ENCODE results near the gene P2RY2. TPM values are rescaled to one million over a fixed set of nuclear protein-coding genes. Genes with fewer than 3 reads are reported as not detected.

P2RY2 gene
- polyA plus RNA-seq, 1 of the 3 experiments (the other 2 are of a cell fraction), result 0.12 TPM

DNA sequence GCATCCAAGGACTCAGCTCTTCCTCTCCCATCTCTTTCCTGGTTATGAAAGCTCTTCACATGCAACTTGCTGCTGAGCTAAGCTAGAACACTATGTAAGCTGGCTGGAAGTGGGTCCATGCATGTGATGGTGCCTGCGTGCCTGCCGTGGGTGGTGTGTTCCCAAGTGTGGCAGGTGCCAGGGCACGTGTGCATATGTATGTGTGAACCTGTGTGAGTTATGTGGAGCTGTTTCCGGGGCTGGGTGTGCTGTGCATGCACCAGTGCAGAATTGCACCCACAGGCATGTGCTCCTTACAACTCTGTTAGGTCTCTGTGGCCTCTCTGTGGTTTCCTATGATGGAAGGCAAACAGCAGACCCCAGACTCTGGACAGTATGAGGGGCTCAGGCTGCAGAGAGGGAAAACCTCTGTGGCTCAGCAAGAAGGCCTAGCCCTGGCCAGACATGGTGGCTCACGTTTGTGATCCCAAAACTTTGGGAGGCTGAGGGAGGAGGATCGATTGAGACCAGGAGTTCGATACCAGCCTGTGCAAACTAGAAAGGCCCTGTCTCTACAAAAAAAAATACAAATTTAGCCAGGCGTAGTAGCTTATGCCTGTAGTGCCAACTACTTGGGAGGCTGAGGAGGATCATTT, 49.9 kb downstream of the P2RY2 start (continued):
- TF ChIP-seq, protein P1, sequence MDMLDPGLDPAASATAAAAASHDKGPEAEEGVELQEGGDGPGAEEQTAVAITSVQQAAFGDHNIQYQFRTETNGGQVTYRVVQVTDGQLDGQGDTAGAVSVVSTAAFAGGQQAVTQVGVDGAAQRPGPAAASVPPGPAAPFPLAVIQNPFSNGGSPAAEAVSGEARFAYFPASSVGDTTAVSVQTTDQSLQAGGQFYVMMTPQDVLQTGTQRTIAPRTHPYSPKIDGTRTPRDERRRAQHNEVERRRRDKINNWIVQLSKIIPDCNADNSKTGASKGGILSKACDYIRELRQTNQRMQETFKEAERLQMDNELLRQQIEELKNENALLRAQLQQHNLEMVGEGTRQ (IDR thresholded peaks at IDR 0.05; ENCODE audit: borderline replicate concordance, low read depth, low read length), result no peak

DNA sequence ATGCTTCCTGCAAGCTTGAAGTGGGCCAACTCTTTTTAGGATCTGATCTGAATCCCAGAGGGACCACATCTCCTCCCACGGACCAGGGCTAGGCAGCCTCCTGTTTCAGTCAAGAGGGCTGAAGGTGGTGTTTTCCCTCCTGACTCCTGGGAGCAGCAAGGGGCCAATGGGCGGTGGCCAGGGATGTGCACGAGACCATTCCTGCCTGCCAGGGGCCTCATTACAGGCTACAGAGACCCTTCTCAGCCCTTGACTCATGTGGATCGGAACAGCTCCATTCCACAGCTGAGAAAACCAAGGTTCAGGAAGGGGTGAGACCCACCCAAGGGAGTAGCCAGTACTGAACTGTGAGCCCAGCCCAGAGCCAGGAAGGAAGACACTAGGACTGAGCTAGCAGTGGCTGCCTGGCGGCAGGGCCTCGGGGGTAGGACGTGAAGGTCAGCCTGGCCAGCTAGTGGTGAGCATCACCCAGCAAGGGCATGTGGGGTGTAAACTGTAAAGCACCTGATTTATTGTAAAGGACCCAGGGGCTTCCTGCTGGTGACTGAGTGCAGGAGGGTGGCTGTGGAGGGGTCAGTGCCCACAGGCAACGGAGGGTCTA, 50.7 kb downstream of the P2RY2 start:
- Histone ChIP-seq H3K9me2 (no peaks in the 10 kb centered on the region), H3F3A (replicated peaks; ENCODE audit: insufficient read depth) (no peaks in the 10 kb centered on the region), H3K27ac (ENCODE audit: low read depth in 2 of 2, low read length in 1 of 2) (no peak overlapping the region; a peak in 1 of 4 replicates), H3K4me2 (no peak overlapping the region), H2AFZ (ENCODE audit: low read depth) (no peak overlapping the region), H3K4me3 (ENCODE audit: low read depth in 2 of 2, low read length in 1 of 2) (no peak overlapping the region), H3K9me3 (no peaks in the 10 kb centered on the region), H3K9ac (no peak overlapping the region), H3K27me3 (ENCODE audit: insufficient read depth) (no peaks in the 10 kb centered on the region), H4K20me1 (ENCODE audit: insufficient read depth) (no peaks in the 10 kb centered on the region), H3K4me1 (ENCODE audit: control insufficient read depth in 1 of 2, insufficient read depth in 2 of 2, low read depth in 1 of 2, low read length in 1 of 2) (peaks cover 3 to 50% of the 10 kb centered on the region in 2 experiments; a peak in 2 of 4 replicates), H3K36me3 (replicated peaks in 1 of 2; ENCODE audit: control insufficient read depth in 1 of 2, insufficient read depth in 2 of 2, low read length in 1 of 2) (no peaks in the 10 kb centered on the region), H3K79me2 (ENCODE audit: insufficient read depth) (no peaks in the 10 kb centered on the region)
- ChIA-PET POLR2A (interaction anchor here (0.7 kb wide), 1 partner anchor 39 kb away, joined by 3 read pairs; the partner anchor contains the start of gene ARHGEF17), CTCF (interaction anchor here (0.8 to 15.0 kb wide), 5 partner anchors 9 to 28 kb away, joined by 3 to 179 read pairs (median 4); no protein-coding TSS in a partner anchor)
- 90% methylated on average over 7 of the region's 8 CpGs for WGBS (ENCODE audit: low lambda C conversion rate)
- TF ChIP-seq RAD21 (IDR thresholded peaks at IDR 0.05; ENCODE audit: low read length) (no peak), RXRA (IDR thresholded peaks at IDR 0.05; ENCODE audit: borderline replicate concordance, low read depth) (no peak), EZH2phosphoT487 (IDR thresholded peaks at IDR 0.05; ENCODE audit: borderline replicate concordance, low read depth) (no peak), CHD2 (IDR thresholded peaks at IDR 0.05; ENCODE audit: low read length, partially characterized antibody) (no peak), POLR2AphosphoS5 (IDR thresholded peaks at IDR 0.05; ENCODE audit: low read depth, low read length) (no peak), RFX5 (IDR thresholded peaks at IDR 0.05; ENCODE audit: low read length) (no peak), NFIC (IDR thresholded peaks at IDR 0.05; ENCODE audit: borderline replicate concordance) (no peak), RCOR1 (IDR thresholded peaks at IDR 0.05; ENCODE audit: low read length) (no peak), TEAD4 (IDR thresholded peaks at IDR 0.05; ENCODE audit: borderline replicate concordance, insufficient read depth) (no peak), MEF2A (IDR thresholded peaks at IDR 0.05; ENCODE audit: borderline replicate concordance, low read depth) (no peak), YY1 (IDR thresholded peaks at IDR 0.05; ENCODE audit: low read depth) (no peak), GABPA (IDR thresholded peaks at IDR 0.05; ENCODE audit: low read depth) (no peak), EP300 (IDR thresholded peaks at IDR 0.05; ENCODE audit: borderline replicate concordance in 1 of 2, low read depth in 1 of 2, low read length in 1 of 2) (no peak)
- TF ChIP-seq, protein P2, sequence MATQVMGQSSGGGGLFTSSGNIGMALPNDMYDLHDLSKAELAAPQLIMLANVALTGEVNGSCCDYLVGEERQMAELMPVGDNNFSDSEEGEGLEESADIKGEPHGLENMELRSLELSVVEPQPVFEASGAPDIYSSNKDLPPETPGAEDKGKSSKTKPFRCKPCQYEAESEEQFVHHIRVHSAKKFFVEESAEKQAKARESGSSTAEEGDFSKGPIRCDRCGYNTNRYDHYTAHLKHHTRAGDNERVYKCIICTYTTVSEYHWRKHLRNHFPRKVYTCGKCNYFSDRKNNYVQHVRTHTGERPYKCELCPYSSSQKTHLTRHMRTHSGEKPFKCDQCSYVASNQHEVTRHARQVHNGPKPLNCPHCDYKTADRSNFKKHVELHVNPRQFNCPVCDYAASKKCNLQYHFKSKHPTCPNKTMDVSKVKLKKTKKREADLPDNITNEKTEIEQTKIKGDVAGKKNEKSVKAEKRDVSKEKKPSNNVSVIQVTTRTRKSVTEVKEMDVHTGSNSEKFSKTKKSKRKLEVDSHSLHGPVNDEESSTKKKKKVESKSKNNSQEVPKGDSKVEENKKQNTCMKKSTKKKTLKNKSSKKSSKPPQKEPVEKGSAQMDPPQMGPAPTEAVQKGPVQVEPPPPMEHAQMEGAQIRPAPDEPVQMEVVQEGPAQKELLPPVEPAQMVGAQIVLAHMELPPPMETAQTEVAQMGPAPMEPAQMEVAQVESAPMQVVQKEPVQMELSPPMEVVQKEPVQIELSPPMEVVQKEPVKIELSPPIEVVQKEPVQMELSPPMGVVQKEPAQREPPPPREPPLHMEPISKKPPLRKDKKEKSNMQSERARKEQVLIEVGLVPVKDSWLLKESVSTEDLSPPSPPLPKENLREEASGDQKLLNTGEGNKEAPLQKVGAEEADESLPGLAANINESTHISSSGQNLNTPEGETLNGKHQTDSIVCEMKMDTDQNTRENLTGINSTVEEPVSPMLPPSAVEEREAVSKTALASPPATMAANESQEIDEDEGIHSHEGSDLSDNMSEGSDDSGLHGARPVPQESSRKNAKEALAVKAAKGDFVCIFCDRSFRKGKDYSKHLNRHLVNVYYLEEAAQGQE (IDR thresholded peaks at IDR 0.05; ENCODE audit: low read depth, low read length), result no peak
- TF ChIP-seq, protein P3, sequence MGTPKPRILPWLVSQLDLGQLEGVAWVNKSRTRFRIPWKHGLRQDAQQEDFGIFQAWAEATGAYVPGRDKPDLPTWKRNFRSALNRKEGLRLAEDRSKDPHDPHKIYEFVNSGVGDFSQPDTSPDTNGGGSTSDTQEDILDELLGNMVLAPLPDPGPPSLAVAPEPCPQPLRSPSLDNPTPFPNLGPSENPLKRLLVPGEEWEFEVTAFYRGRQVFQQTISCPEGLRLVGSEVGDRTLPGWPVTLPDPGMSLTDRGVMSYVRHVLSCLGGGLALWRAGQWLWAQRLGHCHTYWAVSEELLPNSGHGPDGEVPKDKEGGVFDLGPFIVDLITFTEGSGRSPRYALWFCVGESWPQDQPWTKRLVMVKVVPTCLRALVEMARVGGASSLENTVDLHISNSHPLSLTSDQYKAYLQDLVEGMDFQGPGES (IDR thresholded peaks at IDR 0.05; ENCODE audit: low read depth, low read length), result no peak
- TF ChIP-seq, protein P4, sequence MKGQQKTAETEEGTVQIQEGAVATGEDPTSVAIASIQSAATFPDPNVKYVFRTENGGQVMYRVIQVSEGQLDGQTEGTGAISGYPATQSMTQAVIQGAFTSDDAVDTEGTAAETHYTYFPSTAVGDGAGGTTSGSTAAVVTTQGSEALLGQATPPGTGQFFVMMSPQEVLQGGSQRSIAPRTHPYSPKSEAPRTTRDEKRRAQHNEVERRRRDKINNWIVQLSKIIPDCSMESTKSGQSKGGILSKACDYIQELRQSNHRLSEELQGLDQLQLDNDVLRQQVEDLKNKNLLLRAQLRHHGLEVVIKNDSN (IDR thresholded peaks at IDR 0.05; ENCODE audit: borderline replicate concordance, low read depth), result no peak
- TF ChIP-seq, protein P5, sequence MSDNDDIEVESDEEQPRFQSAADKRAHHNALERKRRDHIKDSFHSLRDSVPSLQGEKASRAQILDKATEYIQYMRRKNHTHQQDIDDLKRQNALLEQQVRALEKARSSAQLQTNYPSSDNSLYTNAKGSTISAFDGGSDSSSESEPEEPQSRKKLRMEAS (IDR thresholded peaks at IDR 0.05; ENCODE audit: low read depth), result no peak
- TF ChIP-seq, protein P6, sequence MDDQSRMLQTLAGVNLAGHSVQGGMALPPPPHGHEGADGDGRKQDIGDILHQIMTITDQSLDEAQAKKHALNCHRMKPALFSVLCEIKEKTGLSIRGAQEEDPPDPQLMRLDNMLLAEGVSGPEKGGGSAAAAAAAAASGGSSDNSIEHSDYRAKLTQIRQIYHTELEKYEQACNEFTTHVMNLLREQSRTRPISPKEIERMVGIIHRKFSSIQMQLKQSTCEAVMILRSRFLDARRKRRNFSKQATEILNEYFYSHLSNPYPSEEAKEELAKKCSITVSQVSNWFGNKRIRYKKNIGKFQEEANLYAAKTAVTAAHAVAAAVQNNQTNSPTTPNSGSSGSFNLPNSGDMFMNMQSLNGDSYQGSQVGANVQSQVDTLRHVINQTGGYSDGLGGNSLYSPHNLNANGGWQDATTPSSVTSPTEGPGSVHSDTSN (IDR thresholded peaks at IDR 0.05), result no peak
- TF ChIP-seq, protein P7, sequence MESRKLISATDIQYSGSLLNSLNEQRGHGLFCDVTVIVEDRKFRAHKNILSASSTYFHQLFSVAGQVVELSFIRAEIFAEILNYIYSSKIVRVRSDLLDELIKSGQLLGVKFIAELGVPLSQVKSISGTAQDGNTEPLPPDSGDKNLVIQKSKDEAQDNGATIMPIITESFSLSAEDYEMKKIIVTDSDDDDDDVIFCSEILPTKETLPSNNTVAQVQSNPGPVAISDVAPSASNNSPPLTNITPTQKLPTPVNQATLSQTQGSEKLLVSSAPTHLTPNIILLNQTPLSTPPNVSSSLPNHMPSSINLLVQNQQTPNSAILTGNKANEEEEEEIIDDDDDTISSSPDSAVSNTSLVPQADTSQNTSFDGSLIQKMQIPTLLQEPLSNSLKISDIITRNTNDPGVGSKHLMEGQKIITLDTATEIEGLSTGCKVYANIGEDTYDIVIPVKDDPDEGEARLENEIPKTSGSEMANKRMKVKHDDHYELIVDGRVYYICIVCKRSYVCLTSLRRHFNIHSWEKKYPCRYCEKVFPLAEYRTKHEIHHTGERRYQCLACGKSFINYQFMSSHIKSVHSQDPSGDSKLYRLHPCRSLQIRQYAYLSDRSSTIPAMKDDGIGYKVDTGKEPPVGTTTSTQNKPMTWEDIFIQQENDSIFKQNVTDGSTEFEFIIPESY (IDR thresholded peaks at IDR 0.05; ENCODE audit: borderline replicate concordance, low read depth), result no peak
- no peak for DNase-seq
